Breast epithelium (tissue), 3 donors: ENCODE results near the gene MIB2.

ENCODE experiments used
- POLR2A ChIP-seq: fragments of 450-650 bp; IDR thresholded peaks from one replicate; pipeline ENCODE4 v1.6.1; 2016; ENCODE audit warnings: antibody characterized with exemption, mild to moderate bottlenecking, moderate library complexity
- POLR2AphosphoS5 ChIP-seq, 3 donors: sonication (generic); formaldehyde crosslinking; IDR thresholded peaks; one replicate each; pipeline ENCODE4 v1.6.1; 2017; ENCODE audit warnings: antibody characterized with exemption in 3 of 3
- TF ChIP-seq, protein P1 (sequence below), 3 donors: fragments of 450-650 bp; IDR thresholded peaks; one replicate each; pipeline ENCODE4 v1.5.1; 2016 to 2017; ENCODE audit warnings: antibody characterized with exemption in 3 of 3, mild to moderate bottlenecking in 3 of 3, moderate library complexity in 3 of 3

DNA sequence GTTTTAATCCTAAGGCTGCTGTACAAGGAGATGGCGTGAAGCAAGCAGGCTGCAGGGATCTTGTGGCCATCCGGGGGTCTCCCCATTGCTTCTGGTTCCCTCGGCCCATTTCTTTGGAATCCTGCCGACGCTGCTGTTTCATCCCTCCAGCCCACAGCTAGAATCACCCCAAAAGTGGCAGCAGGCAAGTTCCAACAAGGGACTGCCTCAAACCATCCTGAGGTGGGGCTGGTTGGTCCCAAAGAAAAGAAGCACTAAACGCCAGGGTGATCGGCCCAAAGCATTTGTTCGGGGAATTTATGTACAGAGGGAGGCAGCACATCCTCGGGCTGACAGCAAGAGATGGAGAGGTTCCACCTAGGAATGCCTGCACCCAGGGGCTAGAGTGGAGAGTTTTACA lies 4.5 kb upstream of the MIB2 start:
- TF ChIP-seq, protein P1, sequence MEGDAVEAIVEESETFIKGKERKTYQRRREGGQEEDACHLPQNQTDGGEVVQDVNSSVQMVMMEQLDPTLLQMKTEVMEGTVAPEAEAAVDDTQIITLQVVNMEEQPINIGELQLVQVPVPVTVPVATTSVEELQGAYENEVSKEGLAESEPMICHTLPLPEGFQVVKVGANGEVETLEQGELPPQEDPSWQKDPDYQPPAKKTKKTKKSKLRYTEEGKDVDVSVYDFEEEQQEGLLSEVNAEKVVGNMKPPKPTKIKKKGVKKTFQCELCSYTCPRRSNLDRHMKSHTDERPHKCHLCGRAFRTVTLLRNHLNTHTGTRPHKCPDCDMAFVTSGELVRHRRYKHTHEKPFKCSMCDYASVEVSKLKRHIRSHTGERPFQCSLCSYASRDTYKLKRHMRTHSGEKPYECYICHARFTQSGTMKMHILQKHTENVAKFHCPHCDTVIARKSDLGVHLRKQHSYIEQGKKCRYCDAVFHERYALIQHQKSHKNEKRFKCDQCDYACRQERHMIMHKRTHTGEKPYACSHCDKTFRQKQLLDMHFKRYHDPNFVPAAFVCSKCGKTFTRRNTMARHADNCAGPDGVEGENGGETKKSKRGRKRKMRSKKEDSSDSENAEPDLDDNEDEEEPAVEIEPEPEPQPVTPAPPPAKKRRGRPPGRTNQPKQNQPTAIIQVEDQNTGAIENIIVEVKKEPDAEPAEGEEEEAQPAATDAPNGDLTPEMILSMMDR (IDR thresholded peaks at IDR 0.05): no peak
- TF ChIP-seq POLR2AphosphoS5 (IDR thresholded peaks at IDR 0.05): no peak
- no peak for TF ChIP-seq POLR2A
